GM04504 (cell line): Measurements from ENCODE around the gene PIGO.

Source experiments
- DNase-seq: peaks from one replicate; pipeline ENCODE4 v3.0.0-alpha.2; 2012; ENCODE audit warnings: low read depth

The PIGO gene

GRCh38 chr9:35070823-35071813 is 25.3 kb downstream of the PIGO start:
- DNase-seq, result no peak

GRCh38 chr9:35069020-35069419 is 27.4 kb downstream of the PIGO start:
- no peak for DNase-seq

- no peak for DNase-seq
Measured at GRCh38 chr9:35067056-35067455, 29.3 kb downstream of the PIGO start.

- no peak for DNase-seq
Measured at GRCh38 chr9:35060548-35061207, 35.7 kb downstream of the PIGO start.

- DNase-seq, result no peak
Measured at GRCh38 chr9:35059438-35059837, 37.0 kb downstream of the PIGO start.

GRCh38 chr9:35057271-35057620 is 39.1 kb downstream of the PIGO start:
- DNase-seq, result no peak

- DNase-seq, result no peak
Measured at GRCh38 chr9:35056571-35057270, 39.7 kb downstream of the PIGO start.

- DNase-seq, result no peak
Measured at GRCh38 chr9:35054871-35055644, 41.3 kb downstream of the PIGO start.

GRCh38 chr9:35054185-35054835 is 42.1 kb downstream of the PIGO start:
- DNase-seq, result no peak

- no peak for DNase-seq
Measured at GRCh38 chr9:35051069-35051967, 45.1 kb downstream of the PIGO start.

- DNase-seq, result no peak
Measured at GRCh38 chr9:35048511-35048910, 47.9 kb downstream of the PIGO start.

- DNase-seq, result no peak
Measured at GRCh38 chr9:35044071-35044470, 52.3 kb downstream of the PIGO start.

GRCh38 chr9:35042891-35043545 is 53.4 kb downstream of the PIGO start:
- DNase-seq, result no peak

GRCh38 chr9:35042081-35042604 is 54.2 kb downstream of the PIGO start:
- DNase-seq, result no peak
